Ishikawa (cell line): Measurements from ENCODE around the gene TBX10.

Experiments
- CEBPB ChIP-seq: IDR thresholded peaks from 2 replicates; pipeline ENCODE4 v1.6.1; 2012
- CREB1 ChIP-seq: IDR thresholded peaks from 2 replicates; pipeline ENCODE4 v1.6.1; 2012; ENCODE audit warnings: low read depth
- EGR1 ChIP-seq: IDR thresholded peaks from 2 replicates; pipeline ENCODE4 v1.6.1; 2012
- EP300 ChIP-seq: IDR thresholded peaks from 2 replicates; pipeline ENCODE4 v1.6.1; 2012; ENCODE audit warnings: borderline replicate concordance
- FOXM1 ChIP-seq: IDR thresholded peaks from 2 replicates; pipeline ENCODE4 v1.6.1; 2012; ENCODE audit warnings: low read depth, borderline replicate concordance
- NFIC ChIP-seq: IDR thresholded peaks from 2 replicates; pipeline ENCODE4 v1.6.1; 2012
- RAD21 ChIP-seq: IDR thresholded peaks from 2 replicates; pipeline ENCODE4 v1.6.1; 2012; ENCODE audit warnings: low read depth
- TAF1 ChIP-seq: IDR thresholded peaks from 2 replicates; pipeline ENCODE4 v1.6.1; 2012; ENCODE audit warnings: low read depth, mild to moderate bottlenecking
- TCF12 ChIP-seq: IDR thresholded peaks from 2 replicates; pipeline ENCODE4 v1.6.1; 2012; ENCODE audit warnings: low read depth
- TEAD4 ChIP-seq: IDR thresholded peaks from 2 replicates; pipeline ENCODE4 v1.6.1; 2012
- YY1 ChIP-seq: IDR thresholded peaks from 2 replicates; pipeline ENCODE4 v1.6.1; 2012; ENCODE audit warnings: low read depth
- ZBTB7A ChIP-seq: IDR thresholded peaks from 2 replicates; pipeline ENCODE4 v1.6.1; 2012; ENCODE audit warnings: low read depth
- TF ChIP-seq, protein P1 (sequence below): IDR thresholded peaks from 2 replicates; pipeline ENCODE4 v1.6.1; 2012; ENCODE audit warnings: low read depth, mild to moderate bottlenecking
- TF ChIP-seq, protein P2 (sequence below): IDR thresholded peaks from 2 replicates; pipeline ENCODE4 v1.6.1; 2012
- TF ChIP-seq, protein P3 (sequence below): IDR thresholded peaks from 2 replicates; pipeline ENCODE4 v1.6.1; 2012

TBX10 gene

DNA sequence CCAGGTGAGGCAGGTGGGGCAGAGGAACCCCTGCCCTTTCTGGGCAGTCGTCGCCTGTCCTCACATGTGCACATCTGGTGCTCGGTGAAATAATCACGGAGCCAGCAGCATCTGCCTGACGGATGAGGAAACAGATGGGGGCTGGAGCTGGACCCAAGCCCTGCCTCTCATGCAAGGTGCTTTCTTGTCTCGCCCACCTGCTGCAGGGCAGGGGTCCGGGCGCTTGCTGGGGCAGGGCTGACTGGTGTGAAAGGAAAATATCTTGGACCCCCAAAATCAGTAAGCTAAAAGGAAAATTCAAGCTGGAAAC is 31.6 kb upstream of the TBX10 start:
- TF ChIP-seq, protein P1, sequence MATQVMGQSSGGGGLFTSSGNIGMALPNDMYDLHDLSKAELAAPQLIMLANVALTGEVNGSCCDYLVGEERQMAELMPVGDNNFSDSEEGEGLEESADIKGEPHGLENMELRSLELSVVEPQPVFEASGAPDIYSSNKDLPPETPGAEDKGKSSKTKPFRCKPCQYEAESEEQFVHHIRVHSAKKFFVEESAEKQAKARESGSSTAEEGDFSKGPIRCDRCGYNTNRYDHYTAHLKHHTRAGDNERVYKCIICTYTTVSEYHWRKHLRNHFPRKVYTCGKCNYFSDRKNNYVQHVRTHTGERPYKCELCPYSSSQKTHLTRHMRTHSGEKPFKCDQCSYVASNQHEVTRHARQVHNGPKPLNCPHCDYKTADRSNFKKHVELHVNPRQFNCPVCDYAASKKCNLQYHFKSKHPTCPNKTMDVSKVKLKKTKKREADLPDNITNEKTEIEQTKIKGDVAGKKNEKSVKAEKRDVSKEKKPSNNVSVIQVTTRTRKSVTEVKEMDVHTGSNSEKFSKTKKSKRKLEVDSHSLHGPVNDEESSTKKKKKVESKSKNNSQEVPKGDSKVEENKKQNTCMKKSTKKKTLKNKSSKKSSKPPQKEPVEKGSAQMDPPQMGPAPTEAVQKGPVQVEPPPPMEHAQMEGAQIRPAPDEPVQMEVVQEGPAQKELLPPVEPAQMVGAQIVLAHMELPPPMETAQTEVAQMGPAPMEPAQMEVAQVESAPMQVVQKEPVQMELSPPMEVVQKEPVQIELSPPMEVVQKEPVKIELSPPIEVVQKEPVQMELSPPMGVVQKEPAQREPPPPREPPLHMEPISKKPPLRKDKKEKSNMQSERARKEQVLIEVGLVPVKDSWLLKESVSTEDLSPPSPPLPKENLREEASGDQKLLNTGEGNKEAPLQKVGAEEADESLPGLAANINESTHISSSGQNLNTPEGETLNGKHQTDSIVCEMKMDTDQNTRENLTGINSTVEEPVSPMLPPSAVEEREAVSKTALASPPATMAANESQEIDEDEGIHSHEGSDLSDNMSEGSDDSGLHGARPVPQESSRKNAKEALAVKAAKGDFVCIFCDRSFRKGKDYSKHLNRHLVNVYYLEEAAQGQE, result no peak
- TF ChIP-seq TAF1 (no peak), FOXM1 (no peak), EP300 (no peak), EGR1 (no peak)

DNA sequence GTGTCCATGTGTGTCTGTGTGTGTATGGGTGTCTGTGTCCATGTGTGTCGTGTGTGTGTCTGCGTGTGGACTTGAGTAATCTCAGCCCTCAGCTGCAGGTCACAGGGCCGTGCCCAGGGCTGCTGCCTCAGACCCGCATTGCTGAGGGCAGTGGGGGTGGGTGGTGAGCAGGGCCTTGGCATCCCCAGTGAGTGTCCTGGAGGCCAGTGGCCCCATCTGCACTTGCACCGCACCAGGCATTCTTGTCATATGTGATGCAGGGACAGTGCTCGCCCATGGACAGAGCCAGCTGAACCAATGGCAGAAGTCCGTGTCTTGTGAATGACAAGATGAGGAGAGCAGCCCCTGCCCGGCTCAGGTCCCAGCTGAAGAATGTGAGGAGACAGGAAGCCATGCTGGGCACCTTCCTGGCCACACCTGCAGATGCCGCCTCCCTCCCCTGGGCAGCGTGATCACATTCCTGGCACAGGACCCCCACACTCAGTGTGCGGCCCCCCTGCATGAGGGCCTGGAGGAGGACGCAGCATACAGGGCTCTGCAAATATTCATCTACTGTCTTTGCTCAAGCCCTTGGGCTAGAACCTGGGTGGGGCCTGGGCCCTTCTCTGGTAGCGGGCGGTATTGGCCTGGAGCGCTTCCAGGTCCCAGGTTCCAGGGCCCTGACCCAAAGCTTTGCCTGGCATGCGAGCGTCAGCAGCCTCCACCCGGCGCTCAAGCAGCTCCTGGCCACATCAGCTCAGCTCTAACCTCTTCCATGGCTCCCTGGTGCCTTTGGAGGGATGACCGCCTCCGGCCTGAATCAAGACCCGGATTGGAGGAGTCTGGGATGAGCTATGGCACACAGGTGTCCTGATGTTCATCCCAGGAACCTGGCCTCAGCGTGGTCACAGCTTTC is 31.0 kb upstream of the TBX10 start:
- no peak for TF ChIP-seq TEAD4
- no peak for TF ChIP-seq EP300
- no peak for TF ChIP-seq TAF1
- TF ChIP-seq CREB1, result no peak
- TF ChIP-seq FOXM1, result no peak
- no peak for TF ChIP-seq YY1
- no peak for TF ChIP-seq ZBTB7A
- TF ChIP-seq CEBPB, result no peak
- TF ChIP-seq, protein P2, sequence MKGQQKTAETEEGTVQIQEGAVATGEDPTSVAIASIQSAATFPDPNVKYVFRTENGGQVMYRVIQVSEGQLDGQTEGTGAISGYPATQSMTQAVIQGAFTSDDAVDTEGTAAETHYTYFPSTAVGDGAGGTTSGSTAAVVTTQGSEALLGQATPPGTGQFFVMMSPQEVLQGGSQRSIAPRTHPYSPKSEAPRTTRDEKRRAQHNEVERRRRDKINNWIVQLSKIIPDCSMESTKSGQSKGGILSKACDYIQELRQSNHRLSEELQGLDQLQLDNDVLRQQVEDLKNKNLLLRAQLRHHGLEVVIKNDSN, result no peak
- TF ChIP-seq TCF12, result no peak
- TF ChIP-seq, protein P3, sequence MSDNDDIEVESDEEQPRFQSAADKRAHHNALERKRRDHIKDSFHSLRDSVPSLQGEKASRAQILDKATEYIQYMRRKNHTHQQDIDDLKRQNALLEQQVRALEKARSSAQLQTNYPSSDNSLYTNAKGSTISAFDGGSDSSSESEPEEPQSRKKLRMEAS, result no peak
- no peak for TF ChIP-seq NFIC
- TF ChIP-seq EGR1, result no peak
- TF ChIP-seq, protein P1, result no peak
- TF ChIP-seq RAD21, result no peak

DNA sequence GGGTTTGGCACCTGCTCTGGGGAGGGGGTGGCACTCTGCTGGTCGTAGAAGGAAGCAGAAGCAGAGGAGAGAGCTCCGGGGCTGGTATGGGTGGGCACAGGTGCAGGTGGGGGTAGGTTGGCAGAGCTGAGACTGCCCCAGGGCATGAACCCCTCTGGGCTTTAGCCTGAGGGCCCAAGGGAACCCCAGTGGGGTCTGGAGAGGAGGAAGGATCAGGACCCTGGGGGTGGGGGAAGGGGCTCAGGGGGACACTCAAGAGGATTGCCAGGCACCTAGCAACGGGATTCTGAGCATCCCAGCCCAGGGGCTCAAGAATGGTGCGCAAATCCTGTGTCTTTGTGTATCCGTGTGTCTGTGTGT is 28.6 kb upstream of the TBX10 start:
- TF ChIP-seq, protein P2, result no peak
- TF ChIP-seq, protein P3, result no peak
- TF ChIP-seq ZBTB7A (no peak), TAF1 (no peak), CREB1 (no peak), RAD21 (no peak), CEBPB (no peak), EP300 (no peak), TCF12 (no peak), FOXM1 (no peak), EGR1 (no peak), TEAD4 (no peak), YY1 (no peak), NFIC (no peak)
- TF ChIP-seq, protein P1, result no peak

DNA sequence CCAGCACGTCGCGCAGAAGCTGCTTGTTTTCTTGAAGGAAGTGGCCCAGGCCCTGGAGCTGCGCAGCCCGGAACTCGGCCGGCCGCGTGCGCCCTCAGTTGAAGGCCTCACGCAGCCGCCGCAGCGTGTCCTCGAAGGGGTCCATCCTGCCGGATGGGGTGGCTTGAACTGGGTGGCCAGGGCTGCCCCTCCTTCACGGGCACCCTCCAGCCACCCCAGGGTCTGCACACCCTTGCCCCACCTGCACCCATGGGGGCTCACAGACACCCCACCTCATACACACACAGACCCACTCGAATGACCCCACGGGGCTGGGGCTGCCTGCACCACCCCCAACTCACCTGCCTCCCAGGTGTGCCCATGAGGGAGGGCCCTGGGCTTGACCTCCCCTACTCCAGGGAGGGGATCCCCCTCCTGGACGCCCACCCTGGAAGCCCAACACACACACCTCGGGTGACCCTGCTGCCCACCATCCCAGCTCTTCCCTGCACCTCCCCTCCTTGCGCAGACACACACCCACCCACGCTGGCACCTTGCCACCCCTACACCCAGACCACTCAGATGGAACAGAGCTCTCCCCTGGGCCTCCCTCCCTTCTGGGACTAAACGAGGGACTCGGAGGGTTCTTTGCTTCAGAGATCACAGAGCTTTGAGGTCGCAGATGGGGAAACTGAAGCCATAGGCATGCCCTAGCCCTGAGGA is 28.1 kb upstream of the TBX10 start:
- TF ChIP-seq CREB1 (no peak), ZBTB7A (peak; percentile 47; the same call in 1 of the 2 replicates), NFIC (peak; percentile 48)
